ENCODE measurements around the gene TRIL.

- TF ChIP-seq EZH2 (IDR thresholded peaks at IDR 0.05; ENCODE audit: insufficient read depth, poor library complexity, severe bottlenecking) (no peak), EZH2phosphoT487 (IDR thresholded peaks at IDR 0.05; ENCODE audit: insufficient read depth, low read depth) (no peak)
Observed at GRCh38 chr7:28903730-28904577, 54.2 kb downstream of the TRIL start.

Measured in GM23248 (cell line).